ENCODE results near the gene SLCO3A1.

Gene SLCO3A1

GRCh38 chr15:91839867-91840266, 13.6 kb upstream of the SLCO3A1 start:
- Histone ChIP-seq H3K4me1 (ENCODE audit: low read length) (no peaks in the 10 kb centered on the region), H3K79me2 (ENCODE audit: low read length) (no peaks in the 10 kb centered on the region), H3K4me3 (ENCODE audit: low read length) (no peak overlapping the region), H3K27me3 (ENCODE audit: low read depth, low read length) (peaks cover 50% of the 10 kb centered on the region), H3K9ac (ENCODE audit: low read length) (no peak overlapping the region), H2AFZ (ENCODE audit: low read depth, low read length) (no peak overlapping the region), H3K9me3 (ENCODE audit: insufficient read depth, low read length) (no peaks in the 10 kb centered on the region), H3K36me3 (replicated peaks; ENCODE audit: low read depth, low read length) (no peaks in the 10 kb centered on the region), H3K4me2 (ENCODE audit: low read length) (no peak overlapping the region), H3K27ac (ENCODE audit: low read length) (no peak overlapping the region), H4K20me1 (ENCODE audit: insufficient read depth, low read length) (no peaks in the 10 kb centered on the region)
- TF ChIP-seq, protein P1, sequence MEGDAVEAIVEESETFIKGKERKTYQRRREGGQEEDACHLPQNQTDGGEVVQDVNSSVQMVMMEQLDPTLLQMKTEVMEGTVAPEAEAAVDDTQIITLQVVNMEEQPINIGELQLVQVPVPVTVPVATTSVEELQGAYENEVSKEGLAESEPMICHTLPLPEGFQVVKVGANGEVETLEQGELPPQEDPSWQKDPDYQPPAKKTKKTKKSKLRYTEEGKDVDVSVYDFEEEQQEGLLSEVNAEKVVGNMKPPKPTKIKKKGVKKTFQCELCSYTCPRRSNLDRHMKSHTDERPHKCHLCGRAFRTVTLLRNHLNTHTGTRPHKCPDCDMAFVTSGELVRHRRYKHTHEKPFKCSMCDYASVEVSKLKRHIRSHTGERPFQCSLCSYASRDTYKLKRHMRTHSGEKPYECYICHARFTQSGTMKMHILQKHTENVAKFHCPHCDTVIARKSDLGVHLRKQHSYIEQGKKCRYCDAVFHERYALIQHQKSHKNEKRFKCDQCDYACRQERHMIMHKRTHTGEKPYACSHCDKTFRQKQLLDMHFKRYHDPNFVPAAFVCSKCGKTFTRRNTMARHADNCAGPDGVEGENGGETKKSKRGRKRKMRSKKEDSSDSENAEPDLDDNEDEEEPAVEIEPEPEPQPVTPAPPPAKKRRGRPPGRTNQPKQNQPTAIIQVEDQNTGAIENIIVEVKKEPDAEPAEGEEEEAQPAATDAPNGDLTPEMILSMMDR (IDR thresholded peaks at IDR 0.05; ENCODE audit: low read depth, low read length): no peak
- TF ChIP-seq EZH2phosphoT487 (IDR thresholded peaks at IDR 0.05; ENCODE audit: low read depth): no peak

GRCh38 chr15:91841861-91842260, 11.6 kb upstream of the SLCO3A1 start:
- H4K20me1 ChIP-seq (ENCODE audit: insufficient read depth, low read length): no peaks in the 10 kb centered on the region
- H3K9me3 ChIP-seq (ENCODE audit: insufficient read depth, low read length): no peaks in the 10 kb centered on the region
- TF ChIP-seq, protein P1 (IDR thresholded peaks at IDR 0.05; ENCODE audit: low read depth, low read length): no peak
- no peak for TF ChIP-seq EZH2phosphoT487 (IDR thresholded peaks at IDR 0.05; ENCODE audit: low read depth)
- H3K4me2 ChIP-seq (ENCODE audit: low read length): no peak overlapping the region
- H3K36me3 ChIP-seq (replicated peaks; ENCODE audit: low read depth, low read length): no peaks in the 10 kb centered on the region
- no peaks in the 10 kb centered on the region for H3K4me1 ChIP-seq (ENCODE audit: low read length)
- H3K27me3 ChIP-seq (ENCODE audit: low read depth, low read length): peaks cover 48% of the 10 kb centered on the region
- H2AFZ ChIP-seq (ENCODE audit: low read depth, low read length): no peak overlapping the region
- H3K4me3 ChIP-seq (ENCODE audit: low read length): no peak overlapping the region
- H3K27ac ChIP-seq (ENCODE audit: low read length): no peak overlapping the region
- no peak overlapping the region for H3K9ac ChIP-seq (ENCODE audit: low read length)
- H3K79me2 ChIP-seq (ENCODE audit: low read length): no peaks in the 10 kb centered on the region

GRCh38 chr15:91844341-91844740, 9.2 kb upstream of the SLCO3A1 start:
- H4K20me1 ChIP-seq (ENCODE audit: insufficient read depth, low read length): no peaks in the 10 kb centered on the region
- peaks cover 39% of the 10 kb centered on the region; the same call in 1 of the 2 replicates for H3K27me3 ChIP-seq (ENCODE audit: low read depth, low read length)
- H2AFZ ChIP-seq (ENCODE audit: low read depth, low read length): no peak overlapping the region
- no peaks in the 10 kb centered on the region for H3K36me3 ChIP-seq (replicated peaks; ENCODE audit: low read depth, low read length)
- TF ChIP-seq EZH2phosphoT487 (IDR thresholded peaks at IDR 0.05; ENCODE audit: low read depth): no peak
- TF ChIP-seq, protein P1 (IDR thresholded peaks at IDR 0.05; ENCODE audit: low read depth, low read length): no peak
- no peaks in the 10 kb centered on the region for H3K79me2 ChIP-seq (ENCODE audit: low read length)
- H3K27ac ChIP-seq (ENCODE audit: low read length): no peak overlapping the region
- H3K4me1 ChIP-seq (ENCODE audit: low read length): no peaks in the 10 kb centered on the region
- H3K9me3 ChIP-seq (ENCODE audit: insufficient read depth, low read length): no peaks in the 10 kb centered on the region
- no peak overlapping the region for H3K4me2 ChIP-seq (ENCODE audit: low read length)
- no peak overlapping the region for H3K9ac ChIP-seq (ENCODE audit: low read length)
- H3K4me3 ChIP-seq (ENCODE audit: low read length): no peak overlapping the region

DNA sequence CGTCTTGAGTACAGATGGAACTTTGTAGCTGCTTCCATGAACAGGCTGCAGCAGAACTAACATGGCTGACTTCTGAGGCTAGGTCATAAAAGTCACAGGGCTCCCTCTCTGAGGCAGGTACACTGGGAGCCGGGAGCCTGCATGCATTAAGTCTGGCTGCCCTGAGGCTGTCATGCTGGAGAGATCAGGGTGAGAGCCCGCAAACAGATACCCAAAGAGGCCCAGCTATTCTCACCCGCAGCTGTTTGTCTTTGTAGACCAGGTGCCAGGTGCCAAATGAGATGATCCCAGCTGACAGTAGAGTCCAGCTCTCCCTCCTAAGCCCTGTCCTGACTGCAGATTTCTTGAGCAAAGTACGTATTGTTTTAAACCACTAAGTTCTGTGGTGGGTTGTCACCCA, 8.6 kb upstream of the SLCO3A1 start:
- Histone ChIP-seq H3K4me3 (ENCODE audit: low read length) (no peak overlapping the region), H3K27me3 (ENCODE audit: low read depth, low read length) (peaks cover 41% of the 10 kb centered on the region; the same call in 1 of the 2 replicates), H3K9ac (ENCODE audit: low read length) (no peak overlapping the region), H3K79me2 (ENCODE audit: low read length) (no peaks in the 10 kb centered on the region), H3K4me1 (ENCODE audit: low read length) (no peaks in the 10 kb centered on the region), H2AFZ (ENCODE audit: low read depth, low read length) (no peak overlapping the region), H3K9me3 (ENCODE audit: insufficient read depth, low read length) (no peaks in the 10 kb centered on the region), H3K36me3 (replicated peaks; ENCODE audit: low read depth, low read length) (no peaks in the 10 kb centered on the region), H4K20me1 (ENCODE audit: insufficient read depth, low read length) (no peaks in the 10 kb centered on the region), H3K4me2 (ENCODE audit: low read length) (no peak overlapping the region), H3K27ac (ENCODE audit: low read length) (no peak overlapping the region)
- TF ChIP-seq EZH2phosphoT487 (IDR thresholded peaks at IDR 0.05; ENCODE audit: low read depth): no peak
- TF ChIP-seq, protein P1 (IDR thresholded peaks at IDR 0.05; ENCODE audit: low read depth, low read length): no peak
